Calu3 (cell line): ENCODE measurements around the gene SPTB. TPM values are rescaled to one million over a fixed set of nuclear protein-coding genes. Genes with fewer than 3 reads are reported as not detected.

Experiments
- BruUV-seq: library from RNA; stranded (reverse); fragments of 400-500 nt; replicated peaks from 2 replicates; lab custom pipeline; 2021; lab: Mats Ljungman, UMichigan
- CTCF ChIA-PET: fragments of 300-600 bp; sonication (Branson Sonifier 250); formaldehyde crosslinking; loops from one replicate; lab custom pipeline; 2022; ENCODE audit warnings: antibody characterized with exemption; lab: Charles Lee
- DNase-seq: peaks from one replicate; pipeline ENCODE4 v3.0.0; 2022
- H3K27ac Mint-ChIP-seq: one replicate; pipeline ENCODE4 v1.8.0; 2022; ENCODE audit warnings: mixed read lengths; ENCODE audit not compliant: unreplicated experiment
- H3K27me3 Mint-ChIP-seq: one replicate; pipeline ENCODE4 v1.8.0; 2022; ENCODE audit warnings: mixed read lengths; ENCODE audit not compliant: unreplicated experiment
- H3K36me3 Mint-ChIP-seq: one replicate; pipeline ENCODE4 v1.8.0; 2022; ENCODE audit warnings: mild to moderate bottlenecking, moderate library complexity, mixed read lengths; ENCODE audit not compliant: insufficient read depth, unreplicated experiment
- H3K4me1 Mint-ChIP-seq: one replicate; pipeline ENCODE4 v1.8.0; 2022; ENCODE audit warnings: mild to moderate bottlenecking, low read depth, mixed read lengths; ENCODE audit not compliant: unreplicated experiment
- H3K4me3 Mint-ChIP-seq: one replicate; pipeline ENCODE4 v1.8.0; 2022; ENCODE audit warnings: mild to moderate bottlenecking, low read depth, moderate library complexity, mixed read lengths; ENCODE audit not compliant: unreplicated experiment
- H3K9me3 Mint-ChIP-seq: one replicate; pipeline ENCODE4 v1.8.0; 2022; ENCODE audit warnings: low read depth, mixed read lengths; ENCODE audit not compliant: unreplicated experiment
- intact Hi-C: fragments of 100-400 bp; cut with micrococcal nuclease; formaldehyde crosslinking; loops from one replicate; pipeline ENCODE4 v1.10.0; 2022; ENCODE audit not compliant: unreplicated experiment
- total RNA-seq: library from RNA; stranded (reverse); gene quantifications from 2 replicates; pipeline ENCODE4 v1.2.3, GENCODE V29; 2022
- TF ChIP-seq, protein P1 (sequence below): fragments of 200-600 bp; IDR thresholded peaks from one replicate; pipeline ENCODE4 v1.8.0; 2022; ENCODE audit warnings: antibody characterized with exemption; ENCODE audit not compliant: unreplicated experiment

The SPTB gene
- total RNA-seq, 1 experiment from 2014 or later = not detected

DNA sequence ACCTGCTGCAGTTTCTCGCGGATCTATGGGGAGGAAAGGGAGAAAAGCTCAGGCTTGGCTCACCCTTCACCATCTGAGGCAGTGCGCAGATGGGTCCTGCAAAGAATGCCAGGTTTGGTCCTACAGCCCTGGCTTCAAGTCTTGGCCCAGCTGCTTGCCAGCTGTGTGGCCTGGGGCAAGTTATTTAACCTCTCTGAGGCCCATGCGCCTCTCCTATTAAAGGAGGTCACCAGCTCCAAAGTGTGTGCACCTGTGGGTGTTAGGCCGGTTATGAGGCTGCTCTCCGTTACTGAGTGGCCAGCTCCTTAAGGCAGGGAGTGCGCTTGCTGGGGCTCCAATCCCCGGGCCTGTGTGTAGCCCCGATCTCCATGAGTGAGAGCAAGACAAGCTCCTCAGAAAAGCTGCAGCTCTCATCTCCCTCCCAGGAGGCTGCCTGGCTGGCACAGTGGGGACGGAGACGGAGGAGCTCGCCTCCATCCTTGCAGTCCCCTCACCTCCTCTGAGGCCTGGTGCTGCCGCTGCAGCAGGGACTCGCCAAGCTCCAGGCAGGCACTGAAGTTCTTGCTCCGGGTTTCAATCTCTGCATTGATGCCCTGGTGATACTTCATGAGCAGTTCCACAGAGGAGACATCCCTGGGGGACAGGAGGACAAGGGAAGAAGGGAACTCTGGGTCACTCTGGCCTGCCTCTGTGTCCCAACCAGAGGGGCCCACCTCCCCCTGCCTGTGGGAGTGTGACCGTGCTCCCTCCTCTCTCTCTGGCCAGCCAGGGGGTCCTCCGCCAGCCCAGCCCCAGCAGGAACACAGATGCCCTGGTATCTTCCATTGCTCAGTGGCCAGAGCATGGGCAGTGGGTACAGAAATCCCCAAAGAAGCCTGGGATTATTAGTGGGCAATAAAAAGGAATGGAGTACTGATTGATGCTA, 110.3 kb downstream of the SPTB start:
- Mint-ChIP-seq H3K27me3 (peaks cover 36% of the 10 kb centered on the region), H3K9me3 (no peaks in the 10 kb centered on the region), H3K27ac (no peak overlapping the region), H3K36me3 (no peaks in the 10 kb centered on the region), H3K4me3 (no peak overlapping the region), H3K4me1 (no peaks in the 10 kb centered on the region)
- CTCF ChIA-PET = no interaction called here
- TF ChIP-seq, protein P1, sequence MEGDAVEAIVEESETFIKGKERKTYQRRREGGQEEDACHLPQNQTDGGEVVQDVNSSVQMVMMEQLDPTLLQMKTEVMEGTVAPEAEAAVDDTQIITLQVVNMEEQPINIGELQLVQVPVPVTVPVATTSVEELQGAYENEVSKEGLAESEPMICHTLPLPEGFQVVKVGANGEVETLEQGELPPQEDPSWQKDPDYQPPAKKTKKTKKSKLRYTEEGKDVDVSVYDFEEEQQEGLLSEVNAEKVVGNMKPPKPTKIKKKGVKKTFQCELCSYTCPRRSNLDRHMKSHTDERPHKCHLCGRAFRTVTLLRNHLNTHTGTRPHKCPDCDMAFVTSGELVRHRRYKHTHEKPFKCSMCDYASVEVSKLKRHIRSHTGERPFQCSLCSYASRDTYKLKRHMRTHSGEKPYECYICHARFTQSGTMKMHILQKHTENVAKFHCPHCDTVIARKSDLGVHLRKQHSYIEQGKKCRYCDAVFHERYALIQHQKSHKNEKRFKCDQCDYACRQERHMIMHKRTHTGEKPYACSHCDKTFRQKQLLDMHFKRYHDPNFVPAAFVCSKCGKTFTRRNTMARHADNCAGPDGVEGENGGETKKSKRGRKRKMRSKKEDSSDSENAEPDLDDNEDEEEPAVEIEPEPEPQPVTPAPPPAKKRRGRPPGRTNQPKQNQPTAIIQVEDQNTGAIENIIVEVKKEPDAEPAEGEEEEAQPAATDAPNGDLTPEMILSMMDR = no peak
- intact Hi-C loops = no loop called here
- no peak for DNase-seq
- BruUV-seq = no TSS peak

GRCh38 chr14:64768401-64769095, 111.2 kb downstream of the SPTB start:
- H3K36me3 Mint-ChIP-seq = no peaks in the 10 kb centered on the region
- no TSS peak for BruUV-seq
- no peak for DNase-seq
- no peaks in the 10 kb centered on the region for H3K9me3 Mint-ChIP-seq
- no peak overlapping the region for H3K4me3 Mint-ChIP-seq
- H3K27ac Mint-ChIP-seq = no peak overlapping the region
- H3K4me1 Mint-ChIP-seq = no peaks in the 10 kb centered on the region
- TF ChIP-seq, protein P1 = no peak
- H3K27me3 Mint-ChIP-seq = peaks cover 32% of the 10 kb centered on the region
- intact Hi-C loops = no loop called here
- CTCF ChIA-PET = interaction anchor here (0.6 to 1.0 kb wide), 3 partner anchors 10 to 123 kb away, joined by 3 read pairs; no protein-coding TSS in a partner anchor

GRCh38 chr14:64767215-64767964, 112.3 kb downstream of the SPTB start:
- TF ChIP-seq, protein P1 = no peak
- Mint-ChIP-seq H3K9me3 (no peaks in the 10 kb centered on the region), H3K4me1 (peaks cover 2% of the 10 kb centered on the region), H3K27me3 (peaks cover 32% of the 10 kb centered on the region), H3K36me3 (no peaks in the 10 kb centered on the region), H3K27ac (no peak overlapping the region), H3K4me3 (no peak overlapping the region)
- no TSS peak for BruUV-seq
- CTCF ChIA-PET = interaction anchor here (0.6 kb wide), 3 partner anchors 96 to 465 kb away, joined by 3 to 4 read pairs (median 3); no protein-coding TSS in a partner anchor
- DNase-seq = no peak
- intact Hi-C loops = no loop called here
